ENCODE data around the gene PSMC3. TPM values are rescaled to one million over a fixed set of nuclear protein-coding genes. Genes with fewer than 3 reads are reported as not detected.
A peak's percentile ranks its signal among the peaks of the same experiment; 100 is the strongest.

Gene PSMC3
- total and polyA plus RNA-seq, 4 donors, result 84.2 to 204 (median 149) TPM

GRCh38 chr11:47447906-47448305 is 21.7 kb upstream of the PSMC3 start:
- ATAC-seq (ENCODE audit: low FRiP score), result no peak
- Histone ChIP-seq H3K27me3 (ENCODE audit: control insufficient read depth in 1 of 2, insufficient read depth in 2 of 2, low read length in 1 of 2) (no peaks in the 10 kb centered on the region), H3K36me3 (ENCODE audit: control insufficient read depth in 1 of 2, insufficient read depth in 2 of 2, low read length in 1 of 2) (no peaks in the 10 kb centered on the region), H3K4me3 (ENCODE audit: low read length in 2 of 2) (no peak overlapping the region), H3K27ac (ENCODE audit: low read depth in 1 of 2, low read length in 2 of 2) (no peak overlapping the region), H3K9me3 (ENCODE audit: control insufficient read depth, low read length) (no peaks in the 10 kb centered on the region), H3K4me1 (ENCODE audit: control insufficient read depth in 1 of 2, insufficient read depth in 2 of 2, low read length in 2 of 2) (no peaks in the 10 kb centered on the region)
- 91 to 96% methylated on average over 12 of the region's 12 CpGs for whole genome bisulfite sequencing, 2 donors
- intact Hi-C loops (cut with DNase I), result no loop called here
- no peak for DNase-seq

GRCh38 chr11:47446833-47447232 is 20.6 kb upstream of the PSMC3 start:
- Histone ChIP-seq H3K36me3 (ENCODE audit: control insufficient read depth in 1 of 2, insufficient read depth in 2 of 2, low read length in 1 of 2) (no peaks in the 10 kb centered on the region), H3K9me3 (ENCODE audit: control insufficient read depth, low read length) (no peaks in the 10 kb centered on the region), H3K4me1 (ENCODE audit: control insufficient read depth in 1 of 2, insufficient read depth in 2 of 2, low read length in 2 of 2) (no peaks in the 10 kb centered on the region), H3K27ac (ENCODE audit: low read depth in 1 of 2, low read length in 2 of 2) (no peak overlapping the region), H3K4me3 (ENCODE audit: low read length in 2 of 2) (no peak overlapping the region), H3K27me3 (ENCODE audit: control insufficient read depth in 1 of 2, insufficient read depth in 2 of 2, low read length in 1 of 2) (no peaks in the 10 kb centered on the region)
- DNase-seq (no peak), ATAC-seq (ENCODE audit: low FRiP score) (no peak)
- intact Hi-C loops (cut with DNase I), result no loop called here
- WGBS, 2 donors, result 94 to 97% methylated on average over 9 of the region's 9 CpGs

GRCh38 chr11:47445840-47446239 is 19.6 kb upstream of the PSMC3 start:
- WGBS, 2 donors, result 94% methylated on average over 4 of the region's 4 CpGs
- intact Hi-C loops (cut with DNase I), result no loop called here
- Histone ChIP-seq H3K27me3 (ENCODE audit: control insufficient read depth in 1 of 2, insufficient read depth in 2 of 2, low read length in 1 of 2) (no peaks in the 10 kb centered on the region), H3K4me3 (ENCODE audit: low read length in 2 of 2) (no peak overlapping the region), H3K27ac (ENCODE audit: low read depth in 1 of 2, low read length in 2 of 2) (no peak overlapping the region), H3K4me1 (ENCODE audit: control insufficient read depth in 1 of 2, insufficient read depth in 2 of 2, low read length in 2 of 2) (no peaks in the 10 kb centered on the region), H3K36me3 (ENCODE audit: control insufficient read depth in 1 of 2, insufficient read depth in 2 of 2, low read length in 1 of 2) (no peaks in the 10 kb centered on the region), H3K9me3 (ENCODE audit: control insufficient read depth, low read length) (no peaks in the 10 kb centered on the region)
- ATAC-seq (ENCODE audit: low FRiP score) (no peak), DNase-seq (no peak)

- Histone ChIP-seq H3K36me3 (ENCODE audit: control insufficient read depth in 1 of 2, insufficient read depth in 2 of 2, low read length in 1 of 2) (no peaks in the 10 kb centered on the region), H3K9me3 (ENCODE audit: control insufficient read depth, low read length) (no peaks in the 10 kb centered on the region), H3K27me3 (ENCODE audit: control insufficient read depth in 1 of 2, insufficient read depth in 2 of 2, low read length in 1 of 2) (no peaks in the 10 kb centered on the region), H3K4me3 (ENCODE audit: low read length in 2 of 2) (no peak overlapping the region), H3K27ac (ENCODE audit: low read depth in 1 of 2, low read length in 2 of 2) (no peak overlapping the region), H3K4me1 (ENCODE audit: control insufficient read depth in 1 of 2, insufficient read depth in 2 of 2, low read length in 2 of 2) (no peaks in the 10 kb centered on the region)
- WGBS, 2 donors, result 83 to 86% methylated on average over 3 of the region's 3 CpGs
- intact Hi-C loops (cut with DNase I), result no loop called here
- ATAC-seq (ENCODE audit: low FRiP score) (no peak), DNase-seq (no peak)
These were observed 17.6 kb upstream of the PSMC3 start for GRCh38 chr11:47443817-47444216.

- Histone ChIP-seq H3K36me3 (ENCODE audit: control insufficient read depth in 1 of 2, insufficient read depth in 2 of 2, low read length in 1 of 2) (no peaks in the 10 kb centered on the region), H3K4me3 (ENCODE audit: low read length in 2 of 2) (no peak overlapping the region), H3K27ac (ENCODE audit: low read depth in 1 of 2, low read length in 2 of 2) (no peak overlapping the region), H3K4me1 (ENCODE audit: control insufficient read depth in 1 of 2, insufficient read depth in 2 of 2, low read length in 2 of 2) (no peaks in the 10 kb centered on the region), H3K9me3 (ENCODE audit: control insufficient read depth, low read length) (no peaks in the 10 kb centered on the region), H3K27me3 (ENCODE audit: control insufficient read depth in 1 of 2, insufficient read depth in 2 of 2, low read length in 1 of 2) (no peaks in the 10 kb centered on the region)
- DNase-seq, result no peak
- ATAC-seq (ENCODE audit: low FRiP score), result no peak
- WGBS, 2 donors, result 84 to 87% methylated on average over 12 of the region's 12 CpGs
- intact Hi-C loops (cut with DNase I), result no loop called here
These were observed 16.9 kb upstream of the PSMC3 start for GRCh38 chr11:47443028-47443700.

GRCh38 chr11:47442514-47442913 is 16.3 kb upstream of the PSMC3 start:
- ATAC-seq (ENCODE audit: low FRiP score) (peak; percentile 40), DNase-seq (no peak)
- no peaks in the 10 kb centered on the region for H3K27me3 ChIP-seq (ENCODE audit: control insufficient read depth in 1 of 2, insufficient read depth in 2 of 2, low read length in 1 of 2)
- H3K4me3 ChIP-seq (ENCODE audit: low read length in 2 of 2), result no peak overlapping the region
- H3K27ac ChIP-seq (ENCODE audit: low read depth in 1 of 2, low read length in 2 of 2), result no peak overlapping the region
- 78 to 79% methylated on average over 8 of the region's 8 CpGs for WGBS, 2 donors
- intact Hi-C loops (cut with DNase I), result no loop called here
- H3K9me3 ChIP-seq (ENCODE audit: control insufficient read depth, low read length), result no peaks in the 10 kb centered on the region
- no peaks in the 10 kb centered on the region for H3K36me3 ChIP-seq (ENCODE audit: control insufficient read depth in 1 of 2, insufficient read depth in 2 of 2, low read length in 1 of 2)
- H3K4me1 ChIP-seq (ENCODE audit: control insufficient read depth in 1 of 2, insufficient read depth in 2 of 2, low read length in 2 of 2), result no peaks in the 10 kb centered on the region

GRCh38 chr11:47441421-47441820 is 15.2 kb upstream of the PSMC3 start:
- no peak for DNase-seq
- WGBS, 2 donors, result 86 to 87% methylated on average over 12 of the region's 12 CpGs
- intact Hi-C loops (cut with DNase I), result no loop called here

GRCh38 chr11:47440054-47440476 is 13.8 kb upstream of the PSMC3 start:
- Histone ChIP-seq H3K27ac (ENCODE audit: low read depth in 1 of 2, low read length in 2 of 2) (no peak overlapping the region), H3K36me3 (ENCODE audit: control insufficient read depth in 1 of 2, insufficient read depth in 2 of 2, low read length in 1 of 2) (no peaks in the 10 kb centered on the region), H3K9me3 (ENCODE audit: control insufficient read depth, low read length) (no peaks in the 10 kb centered on the region), H3K27me3 (ENCODE audit: control insufficient read depth in 1 of 2, insufficient read depth in 2 of 2, low read length in 1 of 2) (no peaks in the 10 kb centered on the region), H3K4me3 (ENCODE audit: low read length in 2 of 2) (no peak overlapping the region), H3K4me1 (ENCODE audit: control insufficient read depth in 1 of 2, insufficient read depth in 2 of 2, low read length in 2 of 2) (no peaks in the 10 kb centered on the region)
- 87 to 93% methylated on average over 2 of the region's 2 CpGs for WGBS, 2 donors
- ATAC-seq (ENCODE audit: low FRiP score), result no peak
- intact Hi-C loops (cut with DNase I), result no loop called here
- no peak for DNase-seq

More at GRCh38 chr11:47441421-47441820, 15.2 kb upstream of the PSMC3 start:
- ATAC-seq (ENCODE audit: low FRiP score), result no peak
- Histone ChIP-seq H3K27me3 (ENCODE audit: control insufficient read depth in 1 of 2, insufficient read depth in 2 of 2, low read length in 1 of 2) (no peaks in the 10 kb centered on the region), H3K27ac (ENCODE audit: low read depth in 1 of 2, low read length in 2 of 2) (no peak overlapping the region), H3K9me3 (ENCODE audit: control insufficient read depth, low read length) (no peaks in the 10 kb centered on the region), H3K4me3 (ENCODE audit: low read length in 2 of 2) (no peak overlapping the region), H3K4me1 (ENCODE audit: control insufficient read depth in 1 of 2, insufficient read depth in 2 of 2, low read length in 2 of 2) (no peaks in the 10 kb centered on the region), H3K36me3 (ENCODE audit: control insufficient read depth in 1 of 2, insufficient read depth in 2 of 2, low read length in 1 of 2) (no peaks in the 10 kb centered on the region)

- ATAC-seq (ENCODE audit: low FRiP score) (no peak), DNase-seq (no peak)
- intact Hi-C loops (cut with DNase I), result no loop called here
- Histone ChIP-seq H3K27ac (ENCODE audit: low read depth in 1 of 2, low read length in 2 of 2) (no peak overlapping the region), H3K36me3 (ENCODE audit: control insufficient read depth in 1 of 2, insufficient read depth in 2 of 2, low read length in 1 of 2) (no peaks in the 10 kb centered on the region), H3K4me1 (ENCODE audit: control insufficient read depth in 1 of 2, insufficient read depth in 2 of 2, low read length in 2 of 2) (no peaks in the 10 kb centered on the region), H3K27me3 (ENCODE audit: control insufficient read depth in 1 of 2, insufficient read depth in 2 of 2, low read length in 1 of 2) (no peaks in the 10 kb centered on the region), H3K9me3 (ENCODE audit: control insufficient read depth, low read length) (no peaks in the 10 kb centered on the region), H3K4me3 (ENCODE audit: low read length in 2 of 2) (no peak overlapping the region)
- WGBS, 2 donors, result 96% methylated on average over 18 of the region's 18 CpGs
These were observed 12.5 kb upstream of the PSMC3 start for GRCh38 chr11:47438721-47439120.
